Left ventricle myocardium superior (tissue), 1 donor: ENCODE results near the gene STK32C. TPM values are rescaled to one million over a fixed set of nuclear protein-coding genes. Genes with fewer than 3 reads are reported as not detected.
"Not testable (repeated sequence)": the region's sequence is repeated elsewhere in the genome, so short reads cannot be mapped to it uniquely, and the experiment has no call there.

Experiments used
- ATAC-seq: fragments of 200-7000 bp; cut with Tn5 transposase; one replicate; pipeline ENCODE4 v1.9.1; 2020; ENCODE audit warnings: mild to moderate bottlenecking, moderate library complexity
- DNase-seq: peaks from one replicate; pipeline ENCODE4 v3.0.0-alpha.2; 2020
- intact Hi-C: fragments of 100-400 bp; cut with micrococcal nuclease; formaldehyde crosslinking; loops from one replicate; pipeline ENCODE4 v1.11.0; 2022
- total RNA-seq: library from RNA; stranded (reverse); fragmentation: NEBNext Ultra II Directional; extraction: Animal tissue kit (Norgen Biotek cat#: 25700); gene quantifications from one replicate; pipeline ENCODE4 v1.2.1, GENCODE V29; 2021
- donor health status: DM: no; HTN: yes; CAD: no; lungs with severe emphysema.

The STK32C gene
- total RNA-seq, 1 donor from 2014 or later, result 4.9 TPM

GRCh38 chr10:132227851-132228390 is 79.8 kb downstream of the STK32C start:
- DNase-seq, result no peak

GRCh38 chr10:132226586-132227405 is 81.0 kb downstream of the STK32C start:
- DNase-seq, result no peak
- intact Hi-C loops, result loop anchor here (5.0 to 10.0 kb wide), 2 partner anchors 126 to 228 kb away; no protein-coding TSS in a partner anchor
- ATAC-seq, result no peak

More at GRCh38 chr10:132227851-132228390, 79.8 kb downstream of the STK32C start:
- intact Hi-C loops, result loop anchor here (5.0 to 10.0 kb wide), 2 partner anchors 124 to 227 kb away; no protein-coding TSS in a partner anchor
- ATAC-seq, result no peak

- intact Hi-C loops, result loop anchor here (5.0 to 10.0 kb wide), 2 partner anchors 126 to 229 kb away; no protein-coding TSS in a partner anchor
- no peak for DNase-seq
- ATAC-seq, result no peak
Observed at GRCh38 chr10:132225849-132226205, 81.9 kb downstream of the STK32C start.

DNA sequence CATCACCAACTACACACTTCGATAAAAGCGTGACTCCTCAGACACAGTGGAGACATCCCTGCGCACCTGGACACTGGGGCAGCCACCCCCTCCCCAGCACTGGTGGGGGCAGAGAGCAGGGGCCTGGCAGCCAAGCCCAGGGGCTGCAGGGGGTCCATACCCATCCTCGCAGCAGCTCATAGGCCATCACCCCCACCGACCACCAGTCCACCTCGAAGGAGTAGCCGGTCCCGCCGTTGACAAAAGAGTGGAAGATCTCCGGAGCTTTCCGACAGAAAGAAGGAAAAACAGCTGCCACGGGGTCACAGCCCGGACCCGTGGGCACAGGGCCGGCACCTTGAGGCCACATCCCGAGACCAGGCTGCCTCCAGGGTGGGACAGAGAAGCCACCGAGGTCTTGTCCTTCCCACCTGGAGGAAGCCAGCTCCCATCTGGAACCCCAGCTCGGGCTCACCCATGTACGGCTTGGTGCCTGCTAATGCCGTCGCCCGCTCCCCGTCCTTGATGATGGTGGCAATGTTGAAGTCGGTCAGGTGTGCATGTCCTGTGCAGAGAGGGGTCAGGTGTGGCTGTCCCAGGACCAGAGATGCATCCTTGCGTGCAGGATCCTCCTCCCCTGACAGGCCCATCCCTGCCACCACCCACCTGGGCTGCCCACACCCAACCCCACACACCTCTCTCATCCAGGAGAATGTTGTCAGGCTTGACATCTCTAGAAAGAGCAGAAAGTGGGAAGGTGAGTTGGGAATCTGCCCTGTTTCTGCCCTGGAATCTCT is 82.5 kb downstream of the STK32C start:
- no peak for ATAC-seq
- intact Hi-C loops, result loop anchor here (5.0 to 10.0 kb wide), 2 partner anchors 127 to 230 kb away; no protein-coding TSS in a partner anchor
- no peak for DNase-seq

DNA sequence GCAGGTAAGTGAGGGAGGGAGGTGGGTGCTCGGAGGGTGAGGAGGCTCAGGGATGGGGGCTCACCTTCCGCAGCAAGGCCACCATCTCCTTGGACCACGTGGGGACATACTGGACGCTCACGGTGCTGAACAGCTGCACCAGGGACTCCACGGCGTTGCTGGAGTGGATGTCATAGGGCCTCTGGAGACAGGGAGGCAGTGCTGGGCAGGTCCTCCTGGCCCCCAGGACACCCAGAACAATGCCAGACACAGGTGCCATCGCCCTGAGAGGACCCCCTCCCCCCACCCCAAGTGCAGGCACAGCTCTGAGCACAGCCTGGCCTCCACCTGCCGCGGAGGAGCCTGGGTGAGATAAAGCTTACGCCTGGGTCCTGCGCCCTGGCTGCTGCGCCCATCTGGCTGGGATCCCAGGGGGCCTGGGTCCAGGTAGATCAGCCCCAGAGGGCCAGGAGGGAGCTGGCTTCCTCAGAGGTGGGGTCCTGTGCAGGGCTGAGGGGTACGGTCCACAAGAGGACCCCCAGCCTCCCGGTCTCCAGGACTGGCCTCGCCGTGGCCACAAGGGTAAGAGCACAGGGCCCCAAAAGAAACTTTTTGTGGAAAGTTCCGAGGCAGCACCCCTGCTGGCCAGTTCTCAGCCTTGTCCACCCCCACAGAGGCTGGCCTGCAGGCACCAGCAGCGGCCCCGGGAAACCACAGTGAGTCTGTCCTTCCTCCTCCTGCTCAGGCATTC is 83.2 kb downstream of the STK32C start:
- intact Hi-C loops, result loop anchor here (5.0 to 10.0 kb wide), 2 partner anchors 128 to 230 kb away; no protein-coding TSS in a partner anchor
- DNase-seq (no peak), ATAC-seq (no peak)

DNA sequence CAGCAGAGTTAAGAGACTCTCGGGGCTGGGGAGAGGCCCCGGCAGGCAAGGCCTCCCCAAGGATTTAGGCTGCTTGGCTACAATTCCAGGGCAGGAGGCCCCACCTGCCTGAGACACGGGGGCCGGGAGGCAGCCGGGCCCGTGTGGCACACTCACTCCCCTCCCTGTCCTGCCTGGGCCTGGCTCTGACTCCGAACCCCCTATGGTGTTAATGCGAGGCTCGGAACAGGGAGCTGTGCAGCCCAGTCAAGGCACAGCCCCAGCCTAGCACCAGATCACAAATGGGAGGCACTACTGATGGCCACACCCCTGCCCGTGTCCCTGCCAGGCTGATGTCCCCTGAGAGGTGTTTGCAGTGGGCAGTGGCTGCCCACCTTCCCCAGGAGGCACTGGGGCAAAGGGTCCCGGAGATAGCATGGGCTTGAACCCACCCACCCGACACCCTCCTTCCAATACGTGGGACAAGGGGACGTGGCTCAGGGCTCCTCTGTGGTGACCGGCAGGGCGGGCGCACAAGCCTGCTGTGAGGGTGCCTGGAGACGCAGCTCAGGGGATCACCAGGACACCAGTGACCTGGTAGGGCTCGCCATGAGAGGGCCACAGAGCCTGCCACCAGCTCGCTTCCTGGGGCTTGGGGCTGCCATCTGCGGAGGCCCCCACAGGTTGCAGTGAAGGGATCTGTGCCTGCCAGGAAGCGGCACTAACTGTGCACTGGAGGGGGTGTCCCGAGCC is 84.0 kb downstream of the STK32C start:
- no peak for DNase-seq
- ATAC-seq, result peak; percentile 6
- intact Hi-C loops, result loop anchor here (10.0 kb wide), 1 partner anchor 231 kb away; no protein-coding TSS in a partner anchor

DNA sequence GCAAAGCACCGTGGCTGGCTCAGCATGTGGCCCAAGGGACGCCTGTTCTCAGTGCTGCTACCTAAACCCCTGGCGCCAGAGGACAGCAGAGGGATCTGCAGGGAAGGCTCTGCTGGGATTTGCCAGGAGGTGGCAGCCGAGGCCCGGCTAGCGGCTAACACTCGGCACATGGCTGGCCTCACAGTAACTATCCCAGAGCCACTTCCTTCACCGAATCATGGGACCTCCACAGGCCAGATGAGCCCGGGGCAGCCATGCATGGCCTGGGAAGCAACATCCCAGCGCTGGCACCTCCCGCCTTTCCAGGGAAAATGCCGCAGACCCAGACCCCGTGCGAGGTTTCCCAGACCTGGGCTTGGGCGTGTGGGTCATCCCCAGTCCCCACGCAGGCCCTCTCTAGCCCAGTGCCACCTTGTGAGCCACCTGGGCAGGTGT is 84.6 kb downstream of the STK32C start:
- intact Hi-C loops, result loop anchor here (10.0 kb wide), 1 partner anchor 232 kb away; no protein-coding TSS in a partner anchor
- ATAC-seq, result peak; percentile 97
- DNase-seq, result peak; percentile 88

DNA sequence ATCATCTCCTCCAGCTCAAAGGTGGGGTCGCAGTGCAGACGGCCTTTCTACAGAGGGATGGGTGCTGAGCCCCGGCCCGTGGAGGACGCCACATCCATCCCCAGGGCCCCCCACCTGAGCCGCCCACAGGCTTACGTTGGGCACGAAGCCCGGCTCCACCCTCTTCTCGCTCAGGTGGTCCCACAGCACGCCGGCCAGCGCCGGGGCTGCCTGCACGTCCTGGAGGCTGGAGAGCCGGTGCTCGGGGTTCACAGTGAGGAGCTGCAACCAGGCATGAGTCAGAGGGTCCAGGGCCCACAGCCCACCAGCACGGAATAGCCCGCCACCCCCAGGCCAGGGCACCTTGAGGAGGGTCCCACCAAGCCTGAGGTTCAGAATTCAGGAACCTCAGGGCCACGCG is 85.0 kb downstream of the STK32C start:
- DNase-seq, result no peak

DNA sequence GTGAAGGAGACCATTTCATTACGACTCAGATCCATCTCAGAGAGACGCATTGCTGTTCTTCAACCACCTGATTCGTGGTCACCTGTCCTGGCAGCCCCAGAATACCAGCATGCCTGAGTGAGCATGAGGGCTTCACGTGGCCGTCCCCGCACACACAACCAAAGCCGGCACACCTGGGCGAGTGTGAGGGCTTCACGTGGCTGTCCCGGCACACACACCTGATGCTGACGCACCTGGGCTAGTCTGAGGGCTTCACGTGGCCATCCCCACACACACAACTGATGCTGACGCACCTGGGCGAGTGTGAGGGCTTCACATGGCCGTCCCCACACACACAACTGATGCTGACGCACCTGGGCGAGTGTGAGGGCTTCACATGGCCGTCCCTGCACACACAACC is 86.8 kb downstream of the STK32C start:
- intact Hi-C loops, result loop anchor here (10.0 kb wide), 1 partner anchor 234 kb away; no protein-coding TSS in a partner anchor
- not testable (repeated sequence) for ATAC-seq, DNase-seq

More for the DNA sequence above, 85.0 kb downstream of the STK32C start:
- ATAC-seq, result no peak
- intact Hi-C loops, result loop anchor here (10.0 kb wide), 1 partner anchor 232 kb away; no protein-coding TSS in a partner anchor

DNA sequence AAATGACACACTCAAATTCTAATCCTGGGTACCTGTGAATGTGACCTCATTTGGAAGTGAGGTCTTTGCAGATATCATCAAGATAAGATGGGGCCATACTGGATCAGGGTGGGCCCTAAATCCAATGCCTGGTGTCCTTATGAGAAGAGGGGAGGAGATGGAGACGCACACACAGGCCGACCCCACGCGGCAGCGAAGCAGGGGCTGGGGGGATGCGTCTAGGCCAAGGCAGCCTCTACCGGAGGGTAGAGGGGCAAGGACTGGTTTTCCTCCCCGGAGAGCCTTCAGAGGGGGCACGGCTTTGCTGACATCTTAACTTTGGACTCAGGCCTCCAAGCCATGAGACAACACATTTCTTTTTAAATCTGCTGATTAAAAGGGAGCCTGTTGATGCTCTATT is 87.7 kb downstream of the STK32C start:
- intact Hi-C loops, result loop anchor here (10.0 kb wide), 1 partner anchor 235 kb away; no protein-coding TSS in a partner anchor

GRCh38 chr10:132219486-132219885 is 88.3 kb downstream of the STK32C start:
- intact Hi-C loops, result no loop called here
- no peak for ATAC-seq

More for the DNA sequence above, 87.7 kb downstream of the STK32C start:
- ATAC-seq, result no peak
- DNase-seq, result no peak

GRCh38 chr10:132216441-132216840 is 91.3 kb downstream of the STK32C start:
- ATAC-seq, intact Hi-C loops: not testable (repeated sequence)
- peak; percentile 2 for DNase-seq

More at GRCh38 chr10:132219486-132219885, 88.3 kb downstream of the STK32C start:
- no peak for DNase-seq

DNA sequence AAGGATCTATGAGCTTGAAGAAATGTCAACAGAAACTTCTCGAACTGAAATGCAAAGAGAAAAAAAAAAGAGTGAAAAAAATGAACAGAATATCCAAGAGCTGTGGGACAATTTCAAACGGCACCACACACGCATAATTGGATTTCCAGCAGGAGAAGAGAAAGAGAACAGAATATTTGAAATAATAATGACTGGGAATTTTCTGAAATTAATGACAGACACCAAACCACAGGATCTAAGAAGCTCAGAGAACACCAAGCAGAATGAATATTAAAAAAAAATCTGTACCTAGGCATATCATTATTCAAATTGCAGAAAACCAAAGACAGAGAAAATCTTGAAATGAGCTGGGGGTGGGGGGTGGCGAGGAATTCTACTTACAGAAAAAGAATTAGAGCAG is 93.8 kb downstream of the STK32C start:
- ATAC-seq (no peak), DNase-seq (no peak)
- intact Hi-C loops, result no loop called here

- no peak for ATAC-seq
- DNase-seq, result peak; percentile 15
- intact Hi-C loops, result no loop called here
Observed at GRCh38 chr10:132212816-132213215, 94.9 kb downstream of the STK32C start.

- intact Hi-C loops, result no loop called here
- DNase-seq (peak; percentile 24), ATAC-seq (no peak)
Observed at GRCh38 chr10:132211246-132211645, 96.5 kb downstream of the STK32C start.

DNA sequence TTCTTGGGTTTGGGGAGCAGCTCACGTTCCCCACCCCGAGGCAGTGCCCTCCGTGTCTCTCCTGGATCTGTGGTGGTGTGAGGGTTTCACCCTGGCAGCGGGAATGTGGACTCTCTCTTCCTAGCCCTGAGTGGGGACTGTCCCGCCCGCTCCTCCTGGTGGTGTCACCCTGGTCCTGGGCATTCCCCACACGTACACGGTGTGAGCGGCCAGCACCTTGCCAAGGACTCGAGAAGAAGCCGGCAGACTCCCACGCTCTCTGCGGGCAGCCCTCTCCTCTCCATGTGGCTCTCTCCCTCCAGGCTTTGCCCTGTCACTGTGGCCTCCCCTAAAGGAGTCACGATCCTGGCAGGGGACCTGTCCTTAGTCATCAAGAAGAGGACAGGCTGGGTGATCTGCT is 97.0 kb downstream of the STK32C start:
- ATAC-seq, result no peak
- intact Hi-C loops, result no loop called here
- peak; percentile 27 for DNase-seq

DNA sequence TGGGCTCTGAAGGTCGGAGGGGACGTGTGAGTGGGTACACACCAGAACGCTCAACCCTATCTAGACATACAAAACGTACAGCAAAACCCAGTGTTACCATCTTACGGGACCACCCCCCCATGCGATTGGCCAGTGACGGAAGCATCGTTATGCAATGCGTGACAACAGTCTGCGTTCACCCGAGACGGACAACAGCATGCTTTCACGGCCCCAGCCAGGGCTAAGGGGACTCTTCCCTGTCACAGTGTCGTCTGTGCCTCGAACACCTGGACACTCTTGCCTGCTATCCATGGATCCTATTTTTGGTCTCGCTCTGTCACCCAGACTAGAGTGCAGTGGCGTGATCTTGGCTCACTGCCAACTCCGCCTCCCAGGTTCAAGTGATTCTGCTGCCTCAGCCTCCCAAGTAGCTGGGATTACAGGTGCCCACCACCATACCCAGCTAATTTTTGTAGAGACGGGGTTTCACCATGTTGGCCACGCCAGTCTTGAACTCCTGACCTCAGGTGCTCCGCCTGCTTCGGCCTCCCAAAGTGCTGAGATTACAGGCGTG is 97.7 kb downstream of the STK32C start:
- intact Hi-C loops, result no loop called here
- DNase-seq (peak; percentile 28), ATAC-seq (no peak)

- peak; percentile 34 for DNase-seq
- intact Hi-C loops, result no loop called here
- no peak for ATAC-seq
Observed at GRCh38 chr10:132209130-132209529, 98.6 kb downstream of the STK32C start.
